ENCODE data around the gene DAD1.

- TF ChIP-seq, protein P1, sequence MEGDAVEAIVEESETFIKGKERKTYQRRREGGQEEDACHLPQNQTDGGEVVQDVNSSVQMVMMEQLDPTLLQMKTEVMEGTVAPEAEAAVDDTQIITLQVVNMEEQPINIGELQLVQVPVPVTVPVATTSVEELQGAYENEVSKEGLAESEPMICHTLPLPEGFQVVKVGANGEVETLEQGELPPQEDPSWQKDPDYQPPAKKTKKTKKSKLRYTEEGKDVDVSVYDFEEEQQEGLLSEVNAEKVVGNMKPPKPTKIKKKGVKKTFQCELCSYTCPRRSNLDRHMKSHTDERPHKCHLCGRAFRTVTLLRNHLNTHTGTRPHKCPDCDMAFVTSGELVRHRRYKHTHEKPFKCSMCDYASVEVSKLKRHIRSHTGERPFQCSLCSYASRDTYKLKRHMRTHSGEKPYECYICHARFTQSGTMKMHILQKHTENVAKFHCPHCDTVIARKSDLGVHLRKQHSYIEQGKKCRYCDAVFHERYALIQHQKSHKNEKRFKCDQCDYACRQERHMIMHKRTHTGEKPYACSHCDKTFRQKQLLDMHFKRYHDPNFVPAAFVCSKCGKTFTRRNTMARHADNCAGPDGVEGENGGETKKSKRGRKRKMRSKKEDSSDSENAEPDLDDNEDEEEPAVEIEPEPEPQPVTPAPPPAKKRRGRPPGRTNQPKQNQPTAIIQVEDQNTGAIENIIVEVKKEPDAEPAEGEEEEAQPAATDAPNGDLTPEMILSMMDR (IDR thresholded peaks at IDR 0.05): no peak
- TF ChIP-seq POLR2AphosphoS5 (IDR thresholded peaks at IDR 0.05): no peak
Observed at GRCh38 chr14:22579881-22580280, 9.1 kb downstream of the DAD1 start.

Data from gastroesophageal sphincter (tissue), 3 donors.